Esophagus (tissue), 2 donors: Measurements from ENCODE around the gene TMEM220. TPM values are rescaled to one million over a fixed set of nuclear protein-coding genes. Genes with fewer than 3 reads are reported as not detected.
A peak's percentile ranks its signal among the peaks of the same experiment; 100 is the strongest.

Source experiments
- H3K27ac ChIP-seq, 2 donors: one replicate each; pipeline ENCODE4 v1.5.1; 2013; ENCODE audit warnings: low read depth in 2 of 2, mild to moderate bottlenecking in 2 of 2, inconsistent platforms in 1 of 2, low read length in 1 of 2, moderate library complexity in 1 of 2
- H3K27me3 ChIP-seq, 2 donors: one replicate each; pipeline ENCODE4 v1.6.1; 2013; ENCODE audit warnings: low read length in 2 of 2, control low read depth in 1 of 2, mild to moderate bottlenecking in 1 of 2; ENCODE audit not compliant: insufficient read depth in 2 of 2, control insufficient read depth in 1 of 2
- H3K36me3 ChIP-seq, 2 donors: one replicate each; pipeline ENCODE4 v1.6.1; 2013; ENCODE audit warnings: low read length in 1 of 2; ENCODE audit not compliant: control insufficient read depth in 2 of 2, insufficient read depth in 2 of 2
- H3K4me1 ChIP-seq, 2 donors: one replicate each; pipeline ENCODE4 v1.6.1; 2013; ENCODE audit warnings: low read length in 1 of 2; ENCODE audit not compliant: control insufficient read depth in 2 of 2, insufficient read depth in 2 of 2
- H3K4me3 ChIP-seq, 2 donors: one replicate each; pipeline ENCODE4 v1.5.1; 2013; ENCODE audit warnings: low read length in 2 of 2, mild to moderate bottlenecking in 2 of 2, low read depth in 1 of 2, moderate library complexity in 1 of 2
- H3K9me3 ChIP-seq, 2 donors: one replicate each; pipeline ENCODE4 v1.6.1; 2013; ENCODE audit warnings: mild to moderate bottlenecking in 2 of 2, low read depth in 1 of 2, low read length in 1 of 2, moderate library complexity in 1 of 2; ENCODE audit not compliant: control insufficient read depth in 2 of 2, insufficient read depth in 1 of 2
- WGBS, 2 donors: extraction: QIAGEN DNeasy Blood & Tissue Kit; methylation state at CpG; one replicate each; pipeline ENCODE4 v1.1.7; 2013; 5-methylcytosine and 5-hydroxymethylcytosine counted together
- polyA plus RNA-seq, 2 donors: library from polyadenylated mRNA; stranded (reverse); fragments of 200-250 nt; gene quantifications; one replicate each; pipeline ENCODE4 v1.2.3, GENCODE V29; 2013
- donor health status: healthy with polysubstance abuse.
- donor health status: Bipolar disorder and iron deficiency.

Gene TMEM220
- polyA plus RNA-seq, 2 donors = 6.3 to 6.9 TPM

GRCh38 chr17:10744501-10745000 is 14.7 kb upstream of the TMEM220 start:
- H3K36me3 ChIP-seq = no peaks in the 10 kb centered on the region
- no peaks in the 10 kb centered on the region for H3K9me3 ChIP-seq
- WGBS, 2 donors = 48 to 60% methylated on average over 7 of the region's 7 CpGs
- no peaks in the 10 kb centered on the region for H3K27me3 ChIP-seq
- H3K27ac ChIP-seq = no peak overlapping the region
- H3K4me3 ChIP-seq = no peak overlapping the region
- no peaks in the 10 kb centered on the region for H3K4me1 ChIP-seq

GRCh38 chr17:10743316-10744009 is 13.6 kb upstream of the TMEM220 start:
- 40 to 58% methylated on average over 8 of the region's 8 CpGs for WGBS, 2 donors
- H3K27me3 ChIP-seq = no peaks in the 10 kb centered on the region
- no peaks in the 10 kb centered on the region for H3K36me3 ChIP-seq
- no peak overlapping the region for H3K27ac ChIP-seq
- no peak overlapping the region for H3K4me3 ChIP-seq
- no peaks in the 10 kb centered on the region for H3K9me3 ChIP-seq
- H3K4me1 ChIP-seq = no peaks in the 10 kb centered on the region

DNA sequence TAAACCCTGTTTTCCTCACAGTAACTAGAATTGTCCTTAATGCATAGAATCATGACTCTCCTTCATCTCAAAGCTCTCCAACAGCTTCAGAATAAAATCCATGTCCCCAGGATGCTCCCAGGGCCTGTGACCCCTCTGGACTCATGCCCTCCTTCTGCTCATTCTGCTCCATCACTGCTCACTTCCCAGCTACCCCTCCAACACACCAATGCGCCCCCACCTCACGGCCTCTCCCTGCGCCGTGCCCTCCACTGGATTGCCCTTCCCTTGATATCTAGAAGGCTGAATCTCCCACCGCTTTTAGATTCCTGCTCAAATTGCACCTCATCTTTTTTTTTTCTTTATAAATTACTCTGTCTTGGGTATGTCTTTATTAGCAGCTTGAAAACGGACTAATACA is 12.6 kb upstream of the TMEM220 start:
- Histone ChIP-seq H3K27me3 (no peaks in the 10 kb centered on the region), H3K4me1 (no peaks in the 10 kb centered on the region), H3K9me3 (no peaks in the 10 kb centered on the region), H3K27ac (no peak overlapping the region), H3K4me3 (no peak overlapping the region), H3K36me3 (no peaks in the 10 kb centered on the region)
- WGBS, 2 donors = 94 to 95% methylated on average over 6 of the region's 6 CpGs

- Histone ChIP-seq H3K27ac (no peak overlapping the region), H3K27me3 (no peaks in the 10 kb centered on the region), H3K36me3 (no peaks in the 10 kb centered on the region), H3K9me3 (no peaks in the 10 kb centered on the region), H3K4me3 (no peak overlapping the region), H3K4me1 (no peaks in the 10 kb centered on the region)
- WGBS, 2 donors = 91 to 92% methylated on average over 10 of the region's 10 CpGs
Observed at GRCh38 chr17:10741416-10742135, 11.8 kb upstream of the TMEM220 start.

GRCh38 chr17:10739386-10739785 is 9.6 kb upstream of the TMEM220 start:
- no peaks in the 10 kb centered on the region for H3K36me3 ChIP-seq
- 83 to 86% methylated on average over 5 of the region's 5 CpGs for WGBS, 2 donors
- no peak overlapping the region for H3K27ac ChIP-seq
- no peaks in the 10 kb centered on the region for H3K27me3 ChIP-seq
- H3K4me1 ChIP-seq = no peaks in the 10 kb centered on the region
- H3K9me3 ChIP-seq = no peaks in the 10 kb centered on the region
- no peak overlapping the region for H3K4me3 ChIP-seq

DNA sequence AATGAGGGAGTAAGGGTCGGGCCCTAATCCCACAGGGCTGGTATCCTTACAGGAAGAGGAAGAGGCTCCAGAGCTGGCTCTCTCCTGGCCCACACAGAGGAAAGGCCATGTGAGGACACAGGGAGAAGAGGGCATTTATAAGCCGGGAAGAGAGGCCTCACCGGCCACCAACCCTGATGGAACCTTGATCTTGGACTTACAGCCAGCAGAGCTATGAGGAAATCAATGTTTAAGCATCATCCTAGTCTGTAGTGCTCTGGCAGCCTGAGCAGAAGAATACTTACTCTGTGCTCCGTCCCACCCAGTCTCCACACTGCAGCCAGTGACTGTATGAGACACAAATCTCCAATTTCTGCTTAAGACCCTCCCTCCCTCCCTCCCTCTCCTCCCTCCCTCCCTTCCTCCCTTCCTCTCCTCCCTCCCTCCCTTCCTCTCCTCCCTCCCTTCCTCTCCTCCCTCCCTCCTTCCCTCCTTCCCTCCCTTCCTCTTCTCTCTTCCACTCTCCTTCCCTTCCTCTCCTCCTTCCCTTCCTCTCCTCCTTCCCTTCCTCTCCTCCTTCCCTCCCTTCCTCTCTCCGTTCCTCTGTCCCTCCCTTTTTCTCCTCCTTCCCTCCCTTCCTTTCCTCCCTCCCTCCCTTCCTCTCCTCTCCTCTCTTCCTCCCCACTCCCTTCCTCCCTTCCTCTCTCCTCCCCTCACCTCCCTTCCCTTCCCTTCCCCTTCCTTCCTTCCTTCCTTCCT is 8.9 kb upstream of the TMEM220 start:
- WGBS, 2 donors = 64 to 66% methylated on average over 5 of the region's 5 CpGs
- H3K4me1 ChIP-seq = no peaks in the 10 kb centered on the region
- no peaks in the 10 kb centered on the region for H3K9me3 ChIP-seq
- H3K27me3 ChIP-seq = no peaks in the 10 kb centered on the region
- no peaks in the 10 kb centered on the region for H3K36me3 ChIP-seq
- no peak overlapping the region for H3K4me3 ChIP-seq
- no peak overlapping the region for H3K27ac ChIP-seq

- H3K27ac ChIP-seq = peak overlapping the region; percentile 41 to 44
- H3K27me3 ChIP-seq = no peaks in the 10 kb centered on the region
- no peaks in the 10 kb centered on the region for H3K9me3 ChIP-seq
- 72 to 76% methylated on average over 3 of the region's 3 CpGs for whole genome bisulfite sequencing, 2 donors
- no peak overlapping the region for H3K4me3 ChIP-seq
- no peaks in the 10 kb centered on the region for H3K36me3 ChIP-seq
- H3K4me1 ChIP-seq = no peaks in the 10 kb centered on the region
Observed at GRCh38 chr17:10737736-10738135, 7.9 kb upstream of the TMEM220 start.

DNA sequence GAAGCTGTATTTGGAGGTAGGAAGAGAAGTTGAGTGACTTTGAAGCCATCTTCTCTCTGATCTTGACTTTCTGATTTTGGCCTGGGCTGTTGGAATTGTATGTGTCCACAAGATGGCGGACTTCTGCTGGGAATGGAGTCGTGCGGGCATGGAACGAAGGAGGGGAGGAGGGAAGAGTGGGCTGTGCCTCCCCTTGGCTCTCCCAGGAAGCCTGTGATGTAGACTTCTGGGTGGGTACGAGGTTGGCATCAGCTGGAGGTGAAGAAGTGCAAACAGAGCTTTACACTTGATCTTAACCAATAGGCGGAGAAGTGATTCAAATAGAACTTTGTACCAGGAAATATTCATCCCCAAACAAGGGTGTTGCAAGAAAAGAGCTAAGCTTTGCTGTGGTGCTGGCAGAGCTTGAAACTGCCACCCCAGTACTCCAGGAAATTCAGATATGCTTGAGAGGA is 7.4 kb upstream of the TMEM220 start:
- H3K4me3 ChIP-seq = no peak overlapping the region
- no peaks in the 10 kb centered on the region for H3K36me3 ChIP-seq
- no peaks in the 10 kb centered on the region for H3K4me1 ChIP-seq
- 7 to 14% methylated on average over 6 of the region's 6 CpGs for WGBS, 2 donors
- H3K27me3 ChIP-seq = no peaks in the 10 kb centered on the region
- H3K27ac ChIP-seq = peak overlapping the region in 1 of 2 donors; percentile 41
- no peaks in the 10 kb centered on the region for H3K9me3 ChIP-seq

GRCh38 chr17:10735821-10736220 is 6.0 kb upstream of the TMEM220 start:
- no peak overlapping the region for H3K4me3 ChIP-seq
- H3K9me3 ChIP-seq = no peaks in the 10 kb centered on the region
- WGBS, 2 donors = 93 to 94% methylated on average over 4 of the region's 4 CpGs
- H3K27ac ChIP-seq = no peak overlapping the region
- H3K27me3 ChIP-seq = no peaks in the 10 kb centered on the region
- H3K4me1 ChIP-seq = no peaks in the 10 kb centered on the region
- H3K36me3 ChIP-seq = no peaks in the 10 kb centered on the region
